HG03521 (cell line): Measurements from ENCODE around the gene PRM2.

Source experiments
- ATAC-seq: cut with Tn5 transposase; IDR thresholded peaks from one replicate; pipeline ENCODE4 v1.9.1; 2021; ENCODE audit warnings: mild to moderate bottlenecking, moderate library complexity; ENCODE audit not compliant: unreplicated experiment

PRM2 gene

GRCh38 chr16:11250786-11251524, 25.3 kb downstream of the PRM2 start:
- no peak for ATAC-seq

- no peak for ATAC-seq
Observed at GRCh38 chr16:11250091-11250785, 26.0 kb downstream of the PRM2 start.

DNA sequence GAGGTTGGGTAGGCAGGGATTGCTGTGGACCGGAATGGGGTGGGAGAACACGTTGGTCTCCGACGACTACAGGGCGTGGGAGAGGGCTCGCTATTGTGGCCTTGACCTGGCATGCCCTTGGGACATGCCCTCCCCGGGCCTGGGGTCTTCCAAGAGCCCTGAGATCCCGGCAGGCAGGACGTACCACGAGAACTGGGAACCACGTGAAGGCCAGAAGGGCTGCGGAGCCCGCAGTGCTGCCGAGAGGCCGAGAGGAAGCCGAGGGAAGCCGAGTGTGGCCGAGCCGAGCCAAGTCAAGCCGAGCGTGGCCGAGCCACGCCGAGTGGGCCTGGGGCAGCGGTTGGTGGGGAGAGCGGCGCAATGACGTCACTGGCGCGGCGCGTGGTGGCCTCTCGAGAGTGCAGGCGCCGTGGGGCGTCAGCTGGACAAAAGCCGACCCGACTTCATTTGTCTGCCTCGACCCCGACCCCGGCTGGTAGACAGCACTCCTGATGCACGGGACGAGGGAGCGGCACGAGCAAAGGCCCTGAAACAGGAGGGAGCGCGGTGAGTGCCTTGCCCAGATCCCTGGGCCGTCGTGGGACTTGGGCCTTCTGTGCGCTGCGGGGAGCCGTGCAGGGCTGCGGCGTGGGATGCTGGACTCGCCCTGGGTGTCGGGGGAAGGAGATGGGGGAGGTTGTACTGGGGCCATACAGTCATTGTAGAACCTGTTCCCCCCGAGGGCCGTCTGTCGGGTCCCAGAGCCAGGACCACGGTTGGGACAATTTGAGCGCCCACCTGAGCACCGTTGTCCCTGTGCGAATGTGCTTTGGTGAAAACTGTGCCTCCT, 26.8 kb downstream of the PRM2 start:
- ATAC-seq: no peak

DNA sequence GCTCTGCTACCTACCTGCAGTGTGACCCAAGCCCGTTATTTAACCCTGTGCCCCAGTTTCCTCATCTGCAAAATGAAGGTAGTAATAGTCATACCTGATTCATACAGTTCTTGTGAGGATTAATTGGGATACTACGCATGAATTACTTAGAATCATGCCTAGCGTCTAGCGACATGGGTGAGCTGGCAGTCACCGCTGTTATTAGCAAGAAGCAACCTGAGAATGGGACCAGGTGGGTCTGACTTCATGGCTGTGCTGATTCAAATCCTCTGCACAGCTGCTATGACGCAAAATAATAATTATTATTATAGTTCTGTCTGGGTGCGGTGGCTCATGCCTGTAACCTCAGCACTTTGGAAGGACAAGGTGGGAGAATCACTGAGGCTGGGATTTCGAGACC, 28.1 kb downstream of the PRM2 start:
- ATAC-seq: no peak

DNA sequence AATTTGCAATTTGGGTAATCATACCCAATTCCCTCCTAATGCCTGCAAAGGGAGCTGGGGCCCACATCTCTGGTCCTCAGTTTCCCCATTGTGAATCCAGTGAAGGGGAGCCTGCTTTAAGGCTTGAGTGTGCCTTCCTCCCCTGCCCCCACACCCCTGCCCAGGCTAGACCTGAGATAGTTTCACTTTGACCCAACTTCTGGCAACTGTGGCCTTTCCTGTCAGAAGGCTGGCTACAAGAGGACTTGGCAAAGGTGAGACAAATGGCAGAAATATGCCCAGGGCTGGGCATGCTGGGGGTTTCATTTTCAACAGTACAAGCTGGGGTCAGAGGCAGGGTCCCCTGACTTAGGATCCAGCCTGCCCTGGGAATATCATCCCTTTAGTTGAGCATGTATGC, 30.3 kb downstream of the PRM2 start:
- ATAC-seq: no peak

DNA sequence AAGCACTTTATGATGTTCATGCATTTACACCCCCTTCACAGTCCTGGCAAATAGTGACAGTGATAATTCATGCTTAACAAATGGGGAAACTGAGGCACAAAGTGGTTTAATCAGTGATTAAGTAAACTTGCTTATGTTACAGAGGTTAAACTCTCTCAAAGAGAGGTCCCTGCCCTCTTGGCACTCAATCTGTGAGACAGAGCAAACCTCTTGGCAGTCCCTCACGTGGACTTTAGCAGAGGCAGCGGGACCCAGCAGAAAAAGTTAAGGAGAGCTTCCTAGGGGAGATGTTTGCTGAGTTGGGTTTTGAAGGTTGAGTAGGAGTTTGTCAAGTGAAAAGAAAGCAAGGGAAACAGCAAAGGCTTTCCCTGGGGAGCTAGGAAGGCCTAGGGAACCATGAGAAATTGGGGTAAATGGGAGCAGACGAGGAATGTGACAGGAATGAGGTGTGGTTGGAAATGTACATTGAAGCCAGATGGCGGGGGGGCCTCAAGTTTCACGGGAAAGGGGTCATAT, 31.0 kb downstream of the PRM2 start:
- no peak for ATAC-seq

DNA sequence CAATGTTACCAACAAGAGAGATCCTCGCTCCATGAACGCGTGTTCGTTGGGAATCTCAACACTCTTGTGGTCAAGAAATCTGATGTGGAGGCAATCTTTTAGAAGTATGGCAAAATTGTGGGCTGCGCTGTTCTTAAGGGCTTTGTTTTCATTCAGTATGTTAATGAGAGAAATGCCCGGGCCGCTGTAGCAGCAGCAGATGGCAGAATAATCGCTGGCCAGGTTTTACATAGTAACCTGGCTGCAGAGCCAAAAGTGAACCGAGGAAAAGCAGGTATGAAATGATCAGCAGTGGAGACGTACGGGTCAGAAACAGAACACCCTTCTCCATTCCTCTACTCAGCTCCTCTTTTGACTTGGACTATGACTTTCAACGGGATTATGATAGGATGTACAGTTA, 33.6 kb downstream of the PRM2 start:
- no peak for ATAC-seq

GRCh38 chr16:11241480-11242204, 34.6 kb downstream of the PRM2 start:
- no peak for ATAC-seq

DNA sequence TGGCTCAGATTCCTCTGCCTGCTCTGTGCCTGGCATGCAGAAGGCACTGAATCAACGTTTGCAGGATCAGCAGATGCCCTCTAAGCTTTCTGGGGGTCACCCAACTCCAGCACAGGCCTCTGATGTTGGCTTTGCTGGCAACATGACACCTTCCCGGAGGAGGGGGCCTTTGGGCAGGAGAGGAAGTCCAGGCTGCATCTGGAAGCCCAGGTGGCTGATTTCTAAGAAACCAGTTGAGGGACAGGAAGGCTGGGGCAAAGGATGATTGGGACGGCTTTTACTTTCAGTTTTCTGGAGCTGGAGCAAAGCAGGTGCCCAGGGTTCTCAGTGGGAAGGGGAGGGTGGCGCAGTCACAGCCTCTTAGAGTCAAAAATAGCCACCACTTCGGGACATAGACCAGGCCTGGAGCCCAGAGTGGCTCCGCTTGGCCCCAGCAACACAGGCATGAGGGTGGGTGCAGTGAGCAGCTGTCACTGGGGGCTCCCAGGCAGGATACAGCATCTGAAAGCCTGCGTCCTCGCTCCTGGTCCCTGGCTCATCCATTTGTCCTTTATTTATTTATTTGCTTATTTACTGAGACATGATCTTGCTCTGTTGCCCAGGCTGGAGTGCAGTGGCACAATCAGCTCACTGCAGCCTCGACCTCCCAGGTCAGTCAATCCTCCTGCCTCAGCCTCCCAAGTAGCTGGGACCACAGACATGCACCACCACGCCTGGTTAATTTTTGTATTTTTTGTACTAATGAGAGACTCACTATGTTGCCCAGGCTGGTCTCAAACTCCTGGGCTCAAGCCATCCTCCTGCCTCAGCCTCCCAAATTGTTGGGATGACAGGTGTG, 35.4 kb downstream of the PRM2 start:
- ATAC-seq: no peak

GRCh38 chr16:11239644-11240632, 36.3 kb downstream of the PRM2 start:
- ATAC-seq: no peak

DNA sequence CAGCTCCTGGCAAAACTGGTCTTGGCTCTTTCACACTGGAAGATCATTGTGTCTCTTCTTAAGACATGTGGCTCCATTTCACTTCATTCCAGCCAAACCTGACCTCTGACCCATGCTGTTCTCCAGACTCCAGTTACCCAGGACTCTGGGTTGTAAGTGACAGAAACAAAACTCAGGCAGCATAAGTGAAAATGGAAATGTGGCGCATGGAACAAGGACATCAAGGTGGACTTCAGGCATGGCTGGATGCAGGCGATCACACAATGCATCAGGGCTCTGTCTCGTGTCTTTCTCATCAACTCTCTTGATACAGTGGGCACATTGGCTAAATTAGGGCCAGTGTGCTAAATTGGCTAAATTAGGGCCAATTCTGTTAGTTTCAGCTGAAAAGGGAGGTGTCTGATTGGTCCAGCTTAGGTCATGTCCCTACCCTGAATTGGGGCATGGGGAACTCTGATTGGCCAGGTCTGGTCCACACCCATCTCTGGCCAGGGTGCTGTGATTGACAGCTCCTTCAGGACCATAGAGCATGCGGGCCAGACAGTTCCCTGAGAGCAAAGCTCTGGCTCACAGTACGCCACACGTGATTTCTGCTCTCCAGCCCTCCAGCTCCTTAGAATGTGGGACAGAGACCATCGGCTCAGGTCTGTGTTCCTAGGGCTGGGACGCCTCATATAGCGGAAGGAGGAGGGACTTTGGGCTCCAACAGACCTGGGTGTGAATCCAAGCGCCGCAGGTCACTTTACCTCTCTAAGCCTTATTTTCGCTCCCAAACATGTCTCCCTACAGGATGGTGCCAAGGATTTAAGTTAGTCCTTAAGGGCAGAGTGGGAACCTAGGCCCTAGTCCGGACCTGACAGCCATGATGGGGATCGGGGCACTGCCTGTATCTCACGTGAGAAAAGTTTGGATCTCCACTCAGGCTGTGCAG, 37.7 kb downstream of the PRM2 start:
- ATAC-seq: no peak

DNA sequence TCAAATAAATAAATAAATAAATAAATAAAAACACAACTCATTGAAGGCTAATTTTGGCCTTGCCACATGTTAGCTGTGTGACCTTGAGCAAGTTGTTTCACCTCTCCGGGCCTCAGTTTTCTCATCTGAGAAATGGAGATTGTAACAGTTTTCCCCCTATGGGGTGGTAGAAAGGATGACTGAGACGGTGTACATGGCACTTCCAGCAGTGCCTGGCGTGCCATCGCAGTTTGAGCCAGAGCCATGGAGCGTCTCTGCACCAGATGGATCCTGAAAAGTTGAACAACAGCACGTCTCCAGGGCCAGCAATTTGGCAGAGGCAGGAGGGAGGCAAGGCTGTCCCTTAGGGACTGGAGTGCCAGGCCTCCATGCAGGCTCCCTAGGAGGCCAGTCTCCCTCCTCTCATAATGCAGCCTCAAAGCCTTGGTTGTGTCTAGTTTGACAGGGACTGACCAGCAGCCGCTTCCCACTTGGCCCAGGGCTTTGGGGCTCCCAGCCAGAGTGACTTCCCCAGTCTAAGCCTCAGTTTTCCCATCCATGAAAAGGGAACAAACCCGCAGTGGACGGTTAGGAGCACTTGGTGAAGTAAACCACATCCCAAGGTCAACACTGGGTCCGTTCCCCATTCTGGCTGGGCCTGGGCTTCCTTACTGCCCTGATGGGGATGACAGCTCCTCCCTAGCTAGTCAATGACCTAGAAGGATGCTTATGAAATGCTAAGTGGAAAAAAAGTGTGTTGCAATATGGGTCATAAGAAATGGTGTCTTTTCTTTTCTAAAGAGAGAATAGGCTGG, 39.6 kb downstream of the PRM2 start:
- ATAC-seq: no peak

GRCh38 chr16:11235703-11235991, 40.6 kb downstream of the PRM2 start:
- ATAC-seq: no peak

- no peak for ATAC-seq
Observed at GRCh38 chr16:11234884-11235702, 41.2 kb downstream of the PRM2 start.

DNA sequence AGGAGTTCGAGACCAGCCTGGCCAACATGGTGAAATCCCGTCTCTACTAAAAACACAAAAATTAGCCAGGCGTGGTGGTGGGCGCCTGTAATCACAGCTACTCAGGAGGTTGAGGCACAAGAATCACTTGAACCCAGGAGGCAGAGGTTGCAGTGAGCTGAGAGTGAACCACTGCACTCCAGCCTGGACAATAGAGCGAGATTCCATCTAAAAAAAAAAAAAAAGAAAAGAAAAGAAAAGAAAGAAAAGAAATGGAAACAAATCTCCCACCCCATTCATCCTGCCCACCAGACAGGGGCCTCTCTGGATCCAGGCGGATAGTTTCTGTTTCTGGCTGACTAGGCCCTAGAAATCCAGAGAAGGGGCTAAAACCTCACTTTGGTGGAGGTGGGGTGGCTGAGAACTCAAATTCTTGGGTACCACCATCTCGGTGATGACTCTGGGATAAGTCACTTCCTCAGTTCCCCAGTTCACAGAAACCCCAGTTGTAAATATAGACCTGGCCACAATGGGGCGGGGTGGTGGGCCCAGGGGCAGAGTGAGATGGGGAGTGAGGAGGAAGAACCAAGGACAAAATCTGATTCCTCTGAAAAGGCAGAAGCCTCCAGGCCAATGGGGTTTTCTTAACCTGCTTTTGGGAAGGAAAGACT, 42.4 kb downstream of the PRM2 start:
- ATAC-seq: no peak
